HG03064 (cell line): ENCODE measurements around the gene IFI27.

ENCODE experiments used
- ATAC-seq: cut with Tn5 transposase; IDR thresholded peaks from one replicate; pipeline ENCODE4 v1.9.1; 2021; ENCODE audit warnings: low read depth; ENCODE audit not compliant: unreplicated experiment

IFI27 gene

GRCh38 chr14:94101748-94102147, 8.8 kb upstream of the IFI27 start:
- no peak for ATAC-seq

DNA sequence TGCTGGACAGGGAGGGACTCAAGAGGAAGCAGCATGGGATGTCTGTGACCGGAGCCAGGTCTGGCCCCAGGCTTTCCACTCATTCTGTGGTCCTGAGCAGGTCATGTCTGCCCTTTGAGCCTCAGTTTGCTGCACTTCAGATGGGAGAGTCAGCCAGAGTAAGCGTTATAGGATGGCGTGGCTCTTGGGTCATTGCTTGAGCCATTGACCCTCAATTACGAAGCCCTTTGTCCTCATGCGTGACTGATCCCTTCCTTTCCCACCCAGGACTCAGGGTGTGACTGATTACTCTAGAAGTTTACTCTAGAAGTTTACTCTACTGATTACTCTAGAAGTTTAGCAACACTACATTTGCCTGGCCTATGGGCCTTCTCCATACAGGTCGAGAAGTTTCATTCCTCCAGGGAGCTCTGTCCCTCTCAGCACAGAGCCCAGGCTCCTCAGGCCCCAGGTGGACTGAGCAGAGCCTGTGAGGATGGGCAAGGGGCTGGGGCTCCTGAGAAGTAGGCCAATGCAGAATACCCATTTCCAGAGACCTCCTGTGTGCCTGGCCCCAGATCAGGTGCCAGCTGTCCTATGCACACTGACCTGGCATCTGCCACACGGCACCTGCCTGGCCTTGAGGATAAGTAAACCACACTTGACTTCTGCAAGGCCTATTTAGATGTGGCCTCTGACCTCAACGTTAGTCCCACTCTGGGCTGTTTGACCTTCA, 7.6 kb upstream of the IFI27 start:
- ATAC-seq: no peak

DNA sequence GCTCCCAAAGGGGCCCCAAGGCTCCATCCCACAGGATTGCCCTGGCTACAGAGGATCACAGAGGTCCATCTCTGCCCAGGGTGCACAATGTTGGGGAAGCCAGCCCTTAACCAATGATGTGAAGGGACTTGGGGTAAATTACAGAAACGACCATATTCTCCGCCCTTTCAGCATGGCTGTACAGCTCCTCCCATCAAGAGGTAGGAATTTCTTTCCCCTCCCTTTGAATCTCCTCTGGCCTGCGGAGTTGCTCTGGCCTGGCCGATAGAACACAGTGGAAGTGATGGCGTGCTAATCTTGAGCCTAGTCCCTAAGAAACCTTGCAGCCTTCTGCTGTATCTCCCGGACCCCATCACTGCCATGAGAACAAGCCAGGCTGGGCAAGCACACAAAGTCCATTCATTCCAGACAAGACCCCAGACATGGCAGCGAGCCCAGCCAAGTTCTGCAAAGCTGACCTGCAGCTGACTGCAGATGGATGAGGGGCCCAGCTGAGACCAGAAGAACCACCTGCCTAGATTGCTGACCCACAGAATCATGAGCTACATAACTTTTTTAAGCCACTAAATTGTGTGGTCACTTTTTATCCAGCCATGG, 6.9 kb upstream of the IFI27 start:
- ATAC-seq: no peak

- ATAC-seq: no peak
Measured at GRCh38 chr14:94104731-94105130, 5.8 kb upstream of the IFI27 start.

- no peak for ATAC-seq
Measured at GRCh38 chr14:94109915-94110250, 653 bp upstream of the IFI27 start.

DNA sequence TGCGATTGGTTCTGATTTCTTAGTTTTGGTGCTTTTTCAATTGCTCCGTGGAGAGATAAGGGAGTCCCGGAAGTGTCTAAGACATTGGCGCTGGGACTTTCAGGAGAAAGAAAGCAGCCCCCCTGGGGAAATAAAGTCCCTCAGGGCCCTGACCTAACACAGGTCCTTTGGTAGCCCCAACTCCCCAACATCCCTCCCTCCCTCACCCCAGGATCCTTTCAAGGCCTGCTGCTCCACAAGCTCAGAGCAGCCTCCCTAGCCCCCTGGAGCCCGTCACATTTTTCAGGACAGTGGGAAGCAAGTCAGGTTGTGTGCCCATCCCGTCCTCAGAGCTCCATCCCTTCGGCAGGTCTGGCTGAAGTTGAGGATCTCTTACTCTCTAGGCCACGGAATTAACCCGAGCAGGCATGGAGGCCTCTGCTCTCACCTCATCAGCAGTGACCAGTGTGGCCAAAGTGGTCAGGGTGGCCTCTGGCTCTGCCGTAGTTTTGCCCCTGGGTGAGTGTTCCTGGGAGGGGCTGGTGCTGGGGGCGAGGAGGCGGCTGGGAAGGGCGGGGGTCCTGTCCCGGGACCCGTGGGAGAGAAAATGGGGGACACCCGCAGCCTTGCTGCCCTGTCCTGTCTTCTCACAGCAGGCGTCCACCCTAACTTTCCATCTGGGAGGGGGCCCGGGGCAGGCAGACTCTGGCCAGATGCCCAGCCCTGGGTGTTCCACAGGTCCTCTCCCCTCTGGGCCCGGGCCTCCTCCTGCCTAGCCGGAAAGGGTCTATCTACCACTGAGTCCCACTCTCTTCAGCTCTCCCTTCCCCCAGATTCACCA, 950 bp downstream of the IFI27 start:
- no peak for ATAC-seq

DNA sequence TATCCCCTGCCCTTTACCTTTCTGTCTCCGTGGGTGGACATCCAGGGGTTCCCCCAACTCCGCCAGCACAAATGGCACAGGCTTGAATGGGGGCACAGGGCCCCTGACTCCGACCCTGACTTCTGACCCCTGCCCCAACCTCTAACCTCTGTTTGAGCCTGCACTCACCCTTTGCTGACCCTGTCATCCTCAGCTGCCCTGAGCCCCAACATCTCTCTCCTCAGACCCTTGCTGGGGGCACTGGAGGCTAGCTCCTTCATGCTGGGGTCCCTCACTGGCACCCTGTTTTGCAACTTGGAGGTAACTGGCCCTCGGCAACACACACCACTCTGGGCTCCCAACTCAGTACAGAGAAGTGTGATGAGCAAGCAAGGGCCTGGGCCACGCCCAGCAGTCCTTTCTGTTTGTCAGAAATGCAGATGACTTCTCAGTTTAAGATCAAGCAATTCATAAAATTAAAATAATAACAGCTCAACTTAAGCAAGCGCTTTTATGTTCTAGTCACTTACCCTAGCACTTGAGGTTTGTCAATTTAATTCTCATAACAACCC, 2.1 kb downstream of the IFI27 start:
- ATAC-seq: no peak

GRCh38 chr14:94113073-94113472, 2.5 kb downstream of the IFI27 start:
- ATAC-seq: no peak

DNA sequence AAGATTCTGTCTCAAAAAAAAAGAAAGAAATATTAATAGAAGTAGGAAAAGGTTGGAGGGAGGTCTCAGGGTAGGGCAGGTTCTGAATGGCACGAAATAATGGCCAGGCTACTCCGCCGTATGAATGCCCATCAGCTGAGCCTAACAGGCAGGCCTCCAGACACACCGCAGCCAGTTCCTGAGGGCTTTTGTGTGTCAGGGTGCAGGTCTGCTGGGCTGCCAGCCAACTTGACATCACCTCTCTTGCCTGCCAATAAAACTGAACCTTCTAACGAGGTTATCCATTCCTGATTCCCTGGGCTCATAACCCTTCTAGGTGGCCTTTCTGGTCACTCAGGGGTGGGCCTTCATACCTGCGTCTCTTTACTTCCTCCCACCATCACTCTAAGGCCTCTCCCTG, 3.0 kb downstream of the IFI27 start:
- no peak for ATAC-seq

DNA sequence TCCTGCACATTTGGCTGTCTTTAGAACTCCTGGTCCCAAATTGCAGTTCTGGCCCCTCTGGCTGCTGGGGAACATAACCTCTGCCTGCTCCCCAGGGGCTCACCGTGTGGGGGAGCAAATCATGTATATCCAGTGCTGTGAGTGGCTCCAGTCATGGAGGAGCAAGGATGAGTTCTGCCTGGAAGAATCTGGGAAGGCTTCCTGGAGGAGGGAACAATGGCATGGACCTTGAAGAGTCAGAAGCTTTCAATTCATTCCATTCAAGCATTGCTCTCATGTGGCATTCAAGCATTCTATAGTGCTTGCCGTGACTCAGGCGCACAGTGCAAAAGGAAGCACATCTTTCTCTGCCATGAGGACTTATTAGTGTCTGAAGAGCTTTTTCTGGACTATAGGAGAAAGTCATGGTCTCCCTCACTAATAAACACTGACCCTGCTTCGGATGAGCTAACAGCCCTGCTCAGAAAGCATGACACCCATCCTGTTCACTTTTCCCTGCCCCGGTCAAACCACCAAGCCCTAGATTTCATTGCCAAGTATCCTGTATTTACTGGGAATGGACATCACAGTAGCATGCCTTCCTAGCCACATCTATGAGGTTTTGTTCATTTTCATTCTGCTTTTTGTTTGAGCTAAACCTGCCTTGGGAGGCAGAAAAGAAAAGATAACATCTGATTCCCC, 3.5 kb downstream of the IFI27 start:
- ATAC-seq: no peak

- no peak for ATAC-seq
Measured at GRCh38 chr14:94114589-94115057, 4.1 kb downstream of the IFI27 start.

- no peak for ATAC-seq
Measured at GRCh38 chr14:94115058-94115591, 4.6 kb downstream of the IFI27 start.

GRCh38 chr14:94115631-94116030, 5.1 kb downstream of the IFI27 start:
- no peak for ATAC-seq

DNA sequence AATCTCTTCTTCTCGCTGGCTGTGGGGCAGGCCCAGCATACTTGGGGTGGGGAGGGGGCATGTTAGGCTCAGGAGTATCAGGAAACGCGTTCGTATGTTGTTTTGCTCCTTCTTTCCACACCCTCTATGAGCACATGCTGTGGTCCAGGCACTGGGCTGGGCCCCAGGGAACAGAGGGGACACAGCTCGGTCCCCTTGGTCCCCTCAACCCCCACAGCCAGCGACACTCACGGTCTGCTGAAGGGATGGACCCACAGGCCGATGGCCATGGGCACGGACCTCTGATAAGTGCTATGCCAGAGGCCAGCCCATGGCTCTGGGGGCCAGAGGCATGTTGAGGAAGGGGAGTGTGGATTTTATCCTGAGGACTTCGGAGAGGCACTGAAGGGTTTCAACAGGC, 6.2 kb downstream of the IFI27 start:
- ATAC-seq: no peak

GRCh38 chr14:94117856-94118255, 7.3 kb downstream of the IFI27 start:
- no peak for ATAC-seq

DNA sequence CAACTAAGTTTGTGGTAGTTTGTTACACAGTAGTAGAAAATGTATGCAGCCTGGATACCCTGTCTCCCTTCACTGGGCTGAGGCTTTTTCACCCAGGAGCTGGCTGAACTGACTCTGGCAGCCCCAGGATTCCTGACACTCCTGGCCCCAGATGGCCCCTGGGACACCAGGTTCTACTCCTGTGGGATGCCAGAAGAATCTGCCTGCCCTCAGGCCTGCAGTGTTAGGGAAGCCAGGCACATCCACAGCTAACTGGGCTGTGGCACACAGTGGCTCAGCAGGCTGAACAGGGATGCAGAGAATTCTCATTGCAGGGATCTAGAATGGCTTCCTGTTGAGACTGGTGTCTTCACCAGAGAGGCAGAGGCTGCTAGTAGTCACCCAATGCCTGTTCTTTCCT, 8.5 kb downstream of the IFI27 start:
- no peak for ATAC-seq

GRCh38 chr14:94120667-94121340, 10.3 kb downstream of the IFI27 start:
- ATAC-seq: no peak

DNA sequence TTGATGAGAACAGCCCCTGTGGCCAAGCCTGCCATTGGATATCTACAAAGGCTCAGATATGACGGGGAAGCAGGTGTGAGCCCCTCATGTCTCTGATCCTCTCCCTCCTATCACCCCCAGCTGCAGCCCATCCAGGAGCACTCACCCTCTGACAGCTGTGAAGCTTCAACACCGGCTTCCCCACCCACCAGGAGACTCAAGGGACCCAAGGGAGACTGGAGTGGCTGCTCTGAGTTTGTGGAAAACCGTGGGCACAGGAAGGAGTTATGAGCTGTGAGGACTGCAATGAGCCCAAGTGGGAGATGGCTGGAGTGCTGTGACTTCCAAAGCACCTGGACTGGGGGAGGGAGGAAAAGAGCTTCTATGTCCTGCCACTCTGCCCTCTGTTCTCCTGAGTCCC, 10.9 kb downstream of the IFI27 start:
- ATAC-seq: no peak

- ATAC-seq: no peak
Measured at GRCh38 chr14:94122438-94122837, 11.9 kb downstream of the IFI27 start.

DNA sequence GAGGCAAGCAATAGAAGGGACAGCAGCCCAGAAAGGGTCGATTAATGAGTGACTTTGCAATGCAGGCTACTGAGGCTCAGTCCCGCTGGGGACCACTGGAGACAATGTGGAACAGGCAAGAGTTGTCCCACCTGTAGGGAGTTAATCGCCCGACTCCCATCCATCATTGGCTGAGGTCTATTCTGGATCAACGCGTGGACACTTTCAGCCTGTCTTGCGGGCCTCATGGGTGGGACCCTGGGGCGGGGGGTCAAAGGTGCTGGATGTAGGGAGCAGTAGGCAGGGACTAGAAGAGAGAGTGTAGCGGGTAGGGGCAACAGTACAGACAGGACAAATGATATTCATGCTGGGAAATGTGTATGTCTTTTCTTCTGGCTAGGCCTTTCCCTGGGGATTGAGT, 12.8 kb downstream of the IFI27 start:
- no peak for ATAC-seq
